DMS79 treated with DMSO at 0.1 percent for 48 hours (cell line): ENCODE measurements around the gene MRPL36.
A peak's percentile ranks its signal among the peaks of the same experiment; 100 is the strongest.
"Not testable (repeated sequence)": the region's sequence is repeated elsewhere in the genome, so short reads cannot be mapped to it uniquely, and the experiment has no call there.

Experiments used
- DNase-seq: peaks from one replicate; lab custom pipeline; 2025; lab: John Stamatoyannopoulos, UW

MRPL36 gene

GRCh38 chr5:1815071-1815786 is 15.6 kb upstream of the MRPL36 start:
- DNase-seq = no peak

- no peak for DNase-seq
These were observed 14.8 kb upstream of the MRPL36 start for GRCh38 chr5:1814183-1815020.

- DNase-seq = no peak
These were observed 11.0 kb upstream of the MRPL36 start for GRCh38 chr5:1810581-1811101.

GRCh38 chr5:1809416-1810035 is 9.9 kb upstream of the MRPL36 start:
- no peak for DNase-seq

- DNase-seq = no peak
These were observed 8.8 kb upstream of the MRPL36 start for GRCh38 chr5:1808439-1808838.

- no peak for DNase-seq
These were observed 8.0 kb upstream of the MRPL36 start for GRCh38 chr5:1807451-1808185.

- DNase-seq = no peak
These were observed 7.3 kb upstream of the MRPL36 start for GRCh38 chr5:1806974-1807373.

GRCh38 chr5:1806199-1806598 is 6.6 kb upstream of the MRPL36 start:
- no peak for DNase-seq

- no peak for DNase-seq
These were observed 6.1 kb upstream of the MRPL36 start for GRCh38 chr5:1805736-1806135.

- no peak for DNase-seq
These were observed 5.7 kb upstream of the MRPL36 start for GRCh38 chr5:1805326-1805725.

- DNase-seq = no peak
These were observed 4.5 kb upstream of the MRPL36 start for GRCh38 chr5:1804001-1804690.

- no peak for DNase-seq
These were observed 3.6 kb upstream of the MRPL36 start for GRCh38 chr5:1803192-1803591.

- peak; percentile 24 for DNase-seq
These were observed 2.3 kb upstream of the MRPL36 start for GRCh38 chr5:1801967-1802295.

- peak; percentile 65 for DNase-seq
These were observed 1.8 kb upstream of the MRPL36 start, which contains the start of gene NDUFS6 for GRCh38 chr5:1801222-1801966. NDUFS6 (plus strand) TSS chr5:1801407; CDS start chr5:1801418, 11 bp downstream.

- DNase-seq = peak; percentile 62
These were observed 1.0 kb upstream of the MRPL36 start for GRCh38 chr5:1800472-1801221.

GRCh38 chr5:1799110-1799601 is 481 bp downstream of the MRPL36 start:
- no peak for DNase-seq

- DNase-seq = not testable (repeated sequence)
These were observed 1.0 kb downstream of the MRPL36 start for GRCh38 chr5:1798589-1798988.

- DNase-seq = no peak
These were observed 1.8 kb downstream of the MRPL36 start for GRCh38 chr5:1797855-1798254.

GRCh38 chr5:1797103-1797800 is 2.4 kb downstream of the MRPL36 start:
- DNase-seq = no peak
